Uterus (tissue), 4 donors: ENCODE data around the gene HSCB. TPM values are rescaled to one million over a fixed set of nuclear protein-coding genes. Genes with fewer than 3 reads are reported as not detected.
A peak's percentile ranks its signal among the peaks of the same experiment; 100 is the strongest.

Source experiments
- DNase-seq, 2 donors: peaks; one replicate each; pipeline ENCODE4 v3.0.0-alpha.2; 2019 to 2020
- H3K27ac ChIP-seq, 2 donors: fragments of 200-600 bp; sonication (generic); 1 replicate in 1 of 2; 2 replicates in 1 of 2; pipeline ENCODE4 v1.5.1; 2016 to 2018
- H3K27me3 ChIP-seq, 2 donors: fragments of 200-600 bp; sonication (generic); one replicate each; pipeline ENCODE4 v1.5.1; 2018 to 2019; ENCODE audit warnings: control low read depth in 1 of 2
- H3K36me3 ChIP-seq, 2 donors: fragments of 200-600 bp; sonication (generic); one replicate each; pipeline ENCODE4 v1.5.1; 2019; ENCODE audit warnings: control low read depth in 1 of 2
- H3K4me1 ChIP-seq, 2 donors: fragments of 200-600 bp; sonication (generic); one replicate each; pipeline ENCODE4 v1.5.1; 2018 to 2019; ENCODE audit warnings: control low read depth in 1 of 2
- H3K4me3 ChIP-seq, 2 donors: fragments of 200-600 bp; sonication (generic); 1 replicate in 1 of 2; 2 replicates in 1 of 2; pipeline ENCODE4 v1.5.1; 2018 to 2019; ENCODE audit warnings: mild to moderate bottlenecking in 1 of 2
- H3K9me3 ChIP-seq, 2 donors: fragments of 200-600 bp; sonication (generic); one replicate each; pipeline ENCODE4 v1.5.1; 2019; ENCODE audit warnings: control low read depth in 1 of 2
- POLR2A ChIP-seq, 2 donors: fragments of 450-650 bp; IDR thresholded peaks; one replicate each; pipeline ENCODE4 v1.6.1; 2016; ENCODE audit warnings: antibody characterized with exemption in 2 of 2, mild to moderate bottlenecking in 1 of 2, moderate library complexity in 1 of 2
- intact Hi-C: fragments of 100-400 bp; cut with DNase I; formaldehyde crosslinking; loops from one replicate; pipeline ENCODE4 v1.15.1; 2023; ENCODE audit warnings: low total_unique reads
- total RNA-seq, 4 donors: library from RNA; depleted of rRNA in 3 of 4; stranded (reverse); fragments of >200 nt in 3 of 4; gene quantifications; one replicate each; pipeline versions ENCODE4 v1.1.0 to v1.2.4, GENCODE V29; 2014 to 2023
- TF ChIP-seq, protein P1 (sequence below), 4 experiments: fragments of 200-600 bp in 2 of 4; fragments of 450-650 bp in 2 of 4; sonication (generic) in 2 of 4; IDR thresholded peaks; one replicate each; pipeline ENCODE4 v1.5.1; 2016 to 2019; ENCODE audit warnings: antibody characterized with exemption in 4 of 4, mild to moderate bottlenecking in 2 of 4, moderate library complexity in 1 of 4
- donor health status: DM: yes; HTN: yes; CAD: no.

The HSCB gene
- total RNA-seq, 4 donors from 2014 or later = 13.6 to 52.4 (median 15.9) TPM

GRCh38 chr22:28710107-28710506, 31.7 kb upstream of the HSCB start:
- Histone ChIP-seq H3K9me3 (no peaks in the 10 kb centered on the region), H3K4me3 (no peak overlapping the region), H3K27me3 (no peaks in the 10 kb centered on the region), H3K27ac (peak overlapping the region; percentile 79 to 84), H3K4me1 (no peaks in the 10 kb centered on the region), H3K36me3 (no peaks in the 10 kb centered on the region)
- DNase-seq = no peak
- intact Hi-C loops = no loop called here
- TF ChIP-seq POLR2A (IDR thresholded peaks at IDR 0.05) = no peak
- TF ChIP-seq, protein P1, sequence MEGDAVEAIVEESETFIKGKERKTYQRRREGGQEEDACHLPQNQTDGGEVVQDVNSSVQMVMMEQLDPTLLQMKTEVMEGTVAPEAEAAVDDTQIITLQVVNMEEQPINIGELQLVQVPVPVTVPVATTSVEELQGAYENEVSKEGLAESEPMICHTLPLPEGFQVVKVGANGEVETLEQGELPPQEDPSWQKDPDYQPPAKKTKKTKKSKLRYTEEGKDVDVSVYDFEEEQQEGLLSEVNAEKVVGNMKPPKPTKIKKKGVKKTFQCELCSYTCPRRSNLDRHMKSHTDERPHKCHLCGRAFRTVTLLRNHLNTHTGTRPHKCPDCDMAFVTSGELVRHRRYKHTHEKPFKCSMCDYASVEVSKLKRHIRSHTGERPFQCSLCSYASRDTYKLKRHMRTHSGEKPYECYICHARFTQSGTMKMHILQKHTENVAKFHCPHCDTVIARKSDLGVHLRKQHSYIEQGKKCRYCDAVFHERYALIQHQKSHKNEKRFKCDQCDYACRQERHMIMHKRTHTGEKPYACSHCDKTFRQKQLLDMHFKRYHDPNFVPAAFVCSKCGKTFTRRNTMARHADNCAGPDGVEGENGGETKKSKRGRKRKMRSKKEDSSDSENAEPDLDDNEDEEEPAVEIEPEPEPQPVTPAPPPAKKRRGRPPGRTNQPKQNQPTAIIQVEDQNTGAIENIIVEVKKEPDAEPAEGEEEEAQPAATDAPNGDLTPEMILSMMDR (IDR thresholded peaks at IDR 0.05) = no peak

GRCh38 chr22:28710576-28711191, 31.2 kb upstream of the HSCB start:
- DNase-seq = no peak
- TF ChIP-seq POLR2A (IDR thresholded peaks at IDR 0.05) = no peak
- TF ChIP-seq, protein P1 (IDR thresholded peaks at IDR 0.05) = no peak
- no peaks in the 10 kb centered on the region for H3K9me3 ChIP-seq
- intact Hi-C loops = no loop called here
- H3K27me3 ChIP-seq = no peaks in the 10 kb centered on the region
- H3K4me1 ChIP-seq = no peaks in the 10 kb centered on the region
- H3K36me3 ChIP-seq = no peaks in the 10 kb centered on the region
- no peak overlapping the region for H3K4me3 ChIP-seq
- peak overlapping the region; percentile 79 to 84 for H3K27ac ChIP-seq

- Histone ChIP-seq H3K4me1 (no peaks in the 10 kb centered on the region), H3K27me3 (no peaks in the 10 kb centered on the region), H3K9me3 (no peaks in the 10 kb centered on the region), H3K4me3 (no peak overlapping the region), H3K36me3 (no peaks in the 10 kb centered on the region), H3K27ac (peak overlapping the region; percentile 79 to 84)
- DNase-seq = no peak
- intact Hi-C loops = no loop called here
- no peak for TF ChIP-seq POLR2A (IDR thresholded peaks at IDR 0.05)
- TF ChIP-seq, protein P1 (IDR thresholded peaks at IDR 0.05) = no peak
These were observed 30.5 kb upstream of the HSCB start for GRCh38 chr22:28711341-28711740.

GRCh38 chr22:28711820-28712777, 29.7 kb upstream of the HSCB start:
- TF ChIP-seq, protein P1 (IDR thresholded peaks at IDR 0.05) = peak in 2 of 4 experiments; percentile 24 to 37
- TF ChIP-seq POLR2A (IDR thresholded peaks at IDR 0.05) = no peak
- peak overlapping the region; percentile 79 to 84 for H3K27ac ChIP-seq
- peak in 1 of 2 donors; percentile 64 for DNase-seq
- intact Hi-C loops = no loop called here
- no peaks in the 10 kb centered on the region for H3K36me3 ChIP-seq
- H3K4me1 ChIP-seq = no peaks in the 10 kb centered on the region
- H3K4me3 ChIP-seq = peak overlapping the region; percentile 3 to 23
- H3K27me3 ChIP-seq = no peaks in the 10 kb centered on the region
- H3K9me3 ChIP-seq = no peaks in the 10 kb centered on the region
